D721Med (cell line): ENCODE measurements around the gene SRRM2.

ENCODE experiments used
- DNase-seq: peaks from one replicate; pipeline ENCODE4 v3.0.0; 2011; ENCODE audit warnings: low spot score; ENCODE audit not compliant: insufficient read length
- FAIRE-seq: peaks from 2 replicates; lab custom pipeline; 2011; peaks lifted over from hg19 to GRCh38; lab: Jason Lieb, UNC
- CTCF ChIP-seq: IDR thresholded peaks from 2 replicates; pipeline ENCODE4 v1.5.1; 2012; ENCODE audit warnings: mild to moderate bottlenecking, control low read depth; ENCODE audit not compliant: insufficient read depth; ENCODE audit errors: missing control alignments

The SRRM2 gene

GRCh38 chr16:2706611-2707311 lies 45.7 kb upstream of the SRRM2 start:
- FAIRE-seq (no peak), DNase-seq (no peak)
- no peak for TF ChIP-seq CTCF

GRCh38 chr16:2707368-2708289 lies 44.8 kb upstream of the SRRM2 start:
- TF ChIP-seq CTCF = no peak
- DNase-seq (no peak), FAIRE-seq (no peak)

DNA sequence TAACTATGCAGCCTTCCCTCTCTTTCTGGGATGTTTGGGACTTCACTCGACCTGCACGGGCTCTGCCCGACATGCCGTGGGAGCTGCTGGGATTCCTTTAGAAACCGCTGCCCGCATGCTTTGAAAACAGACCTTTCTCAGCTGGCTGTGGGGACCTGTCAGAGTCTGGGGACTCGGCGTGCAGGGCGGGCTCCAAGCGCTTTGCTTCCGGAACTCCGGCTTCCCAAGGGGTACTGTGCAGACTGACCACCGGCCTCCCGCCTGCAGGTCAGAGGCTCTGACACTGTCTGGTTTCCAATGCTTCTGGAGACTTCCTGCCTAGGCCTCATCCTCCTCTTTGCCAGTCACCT lies 44.2 kb upstream of the SRRM2 start:
- no peak for TF ChIP-seq CTCF
- DNase-seq = no peak
- no peak for FAIRE-seq

- TF ChIP-seq CTCF = no peak
- FAIRE-seq (no peak), DNase-seq (no peak)
Measured at GRCh38 chr16:2708955-2709587, 43.4 kb upstream of the SRRM2 start.

- no peak for DNase-seq
- TF ChIP-seq CTCF = no peak
- FAIRE-seq = no peak
Measured at GRCh38 chr16:2709588-2709984, 42.9 kb upstream of the SRRM2 start.

- FAIRE-seq = no peak
Measured at GRCh38 chr16:2710021-2710710, 42.3 kb upstream of the SRRM2 start.

More at GRCh38 chr16:2710021-2710710, 42.3 kb upstream of the SRRM2 start:
- no peak for TF ChIP-seq CTCF
- DNase-seq = no peak
